HG02885 (cell line): ENCODE results near the gene MEIOB.
"Not testable (repeated sequence)": the region's sequence is repeated elsewhere in the genome, so short reads cannot be mapped to it uniquely, and the experiment has no call there.

ENCODE experiments used
- ATAC-seq: cut with Tn5 transposase; IDR thresholded peaks from one replicate; pipeline ENCODE4 v1.9.1; 2021; ENCODE audit warnings: mild to moderate bottlenecking; ENCODE audit not compliant: unreplicated experiment, poor library complexity

MEIOB gene

GRCh38 chr16:1871974-1872635, at the start of gene MEIOB:
TSS of gene MEIOB (minus strand) at chr16:1872164. CDS start at chr16:1868175, 3,989 bp downstream.
- ATAC-seq: no peak

GRCh38 chr16:1920727-1921171, 48.8 kb upstream of the MEIOB start:
- no peak for ATAC-seq

GRCh38 chr16:1920122-1920521, 48.2 kb upstream of the MEIOB start:
- not testable (repeated sequence) for ATAC-seq

- no peak for ATAC-seq
Measured at GRCh38 chr16:1919327-1919998, 47.5 kb upstream of the MEIOB start.

GRCh38 chr16:1918351-1919326, 46.7 kb upstream of the MEIOB start, which contains the start of gene HS3ST6:
TSS of gene HS3ST6 (minus strand) at chr16:1918415. CDS start at chr16:1918323, 92 bp downstream.
- no peak for ATAC-seq

GRCh38 chr16:1917665-1918350, 45.8 kb upstream of the MEIOB start:
- ATAC-seq: no peak

- ATAC-seq: no peak
Measured at GRCh38 chr16:1917056-1917664, 45.2 kb upstream of the MEIOB start.

GRCh38 chr16:1916640-1916990, 44.7 kb upstream of the MEIOB start:
- no peak for ATAC-seq

- ATAC-seq: no peak
Measured at GRCh38 chr16:1915732-1916639, 44.0 kb upstream of the MEIOB start.

- ATAC-seq: no peak
Measured at GRCh38 chr16:1914988-1915387, 43.0 kb upstream of the MEIOB start.

GRCh38 chr16:1914084-1914608, 42.2 kb upstream of the MEIOB start:
- no peak for ATAC-seq

GRCh38 chr16:1913327-1914083, 41.5 kb upstream of the MEIOB start:
- ATAC-seq: no peak

GRCh38 chr16:1912215-1912543, 40.2 kb upstream of the MEIOB start:
- no peak for ATAC-seq

GRCh38 chr16:1911467-1912214, 39.7 kb upstream of the MEIOB start:
- no peak for ATAC-seq

- ATAC-seq: no peak
Measured at GRCh38 chr16:1909561-1910231, 37.7 kb upstream of the MEIOB start.

- ATAC-seq: no peak
Measured at GRCh38 chr16:1908983-1909382, 37.0 kb upstream of the MEIOB start.

GRCh38 chr16:1908184-1908583, 36.2 kb upstream of the MEIOB start:
- no peak for ATAC-seq
